ENCODE results near the gene CNOT3. TPM values are rescaled to one million over a fixed set of nuclear protein-coding genes. Genes with fewer than 3 reads are reported as not detected.
"Not testable (repeated sequence)": the region's sequence is repeated elsewhere in the genome, so short reads cannot be mapped to it uniquely, and the experiment has no call there.

The CNOT3 gene
- total RNA-seq = 10 to 100 TPM; 59.8 to 73.8 TPM

DNA sequence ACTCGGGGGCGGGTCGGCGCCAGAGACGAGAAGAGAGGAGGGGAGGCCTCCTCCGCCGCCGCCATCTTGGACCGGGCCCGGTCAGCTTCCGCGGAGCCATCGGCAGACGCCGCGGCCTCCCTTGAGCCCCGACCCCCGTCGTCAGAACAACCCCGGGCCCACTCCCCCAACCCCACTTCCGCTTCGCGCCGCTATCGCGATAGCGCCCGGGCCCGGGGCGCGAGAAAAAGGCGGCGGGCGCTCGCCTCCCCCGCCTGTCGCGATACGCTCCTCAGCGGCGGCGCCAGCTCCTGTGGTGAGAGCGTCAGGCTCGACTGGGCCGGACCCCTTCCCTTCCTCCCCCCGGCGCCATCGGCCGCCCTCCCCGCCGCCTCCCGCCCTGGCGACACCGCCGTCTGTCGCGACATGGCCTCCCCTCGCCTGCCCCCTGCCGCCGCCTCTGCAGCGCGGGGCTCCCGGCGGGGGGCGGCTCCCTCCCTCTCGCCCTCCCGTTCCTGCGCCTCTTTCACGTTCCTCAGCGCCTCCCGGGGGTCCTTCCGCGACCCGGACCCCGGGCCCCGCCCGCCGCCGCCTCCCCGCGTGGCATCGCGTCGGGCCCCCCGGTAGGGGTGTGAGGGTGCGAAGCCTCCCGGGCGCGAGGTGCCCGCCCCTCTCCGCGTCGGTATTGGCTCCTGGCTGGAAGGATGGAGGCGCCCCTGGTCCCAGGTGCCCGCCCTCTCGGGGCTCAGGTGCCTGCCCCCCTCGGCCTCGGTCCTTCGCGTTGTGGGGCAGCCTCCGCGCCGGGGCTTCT lies at the start of gene CNOT3:
TSS of gene CNOT3 (plus strand) at position 64 of the 790 bp plus-strand sequence. CDS start 5,217 bp downstream, outside the sequence.
- peaks cover 51 to 52% of the 10 kb centered on the region in 2 donors for H3K4me1 Mint-ChIP-seq (ENCODE audit: low read depth in 2 of 2)
- peak within 1 kb of the TSS; percentile 95 for H3K4me3 Mint-ChIP-seq
- ATAC-seq (no peak), DNase-seq (ENCODE audit: low spot score) (no peak)
- no peaks in the 10 kb centered on the region for H3K27me3 Mint-ChIP-seq
- H3K27ac Mint-ChIP-seq = peak within 1 kb of the TSS; percentile 93 to 94
- H3K36me3 Mint-ChIP-seq = no peaks in the 10 kb centered on the region
- H3K9me3 Mint-ChIP-seq = no peaks in the 10 kb centered on the region

GRCh38 chr19:54094426-54095000 lies 43.0 kb upstream of the CNOT3 start:
- no peak for DNase-seq (ENCODE audit: low spot score)
- peak overlapping the region; percentile 30 for H3K4me3 Mint-ChIP-seq
- peaks cover 11 to 15% of the 10 kb centered on the region in 2 donors for H3K4me1 Mint-ChIP-seq (ENCODE audit: low read depth in 2 of 2)
- H3K9me3 Mint-ChIP-seq = no peaks in the 10 kb centered on the region
- no peak for ATAC-seq
- no peak overlapping the region for H3K27ac Mint-ChIP-seq
- no peaks in the 10 kb centered on the region for H3K36me3 Mint-ChIP-seq
- H3K27me3 Mint-ChIP-seq = peaks cover 8 to 11% of the 10 kb centered on the region in 2 donors

DNA sequence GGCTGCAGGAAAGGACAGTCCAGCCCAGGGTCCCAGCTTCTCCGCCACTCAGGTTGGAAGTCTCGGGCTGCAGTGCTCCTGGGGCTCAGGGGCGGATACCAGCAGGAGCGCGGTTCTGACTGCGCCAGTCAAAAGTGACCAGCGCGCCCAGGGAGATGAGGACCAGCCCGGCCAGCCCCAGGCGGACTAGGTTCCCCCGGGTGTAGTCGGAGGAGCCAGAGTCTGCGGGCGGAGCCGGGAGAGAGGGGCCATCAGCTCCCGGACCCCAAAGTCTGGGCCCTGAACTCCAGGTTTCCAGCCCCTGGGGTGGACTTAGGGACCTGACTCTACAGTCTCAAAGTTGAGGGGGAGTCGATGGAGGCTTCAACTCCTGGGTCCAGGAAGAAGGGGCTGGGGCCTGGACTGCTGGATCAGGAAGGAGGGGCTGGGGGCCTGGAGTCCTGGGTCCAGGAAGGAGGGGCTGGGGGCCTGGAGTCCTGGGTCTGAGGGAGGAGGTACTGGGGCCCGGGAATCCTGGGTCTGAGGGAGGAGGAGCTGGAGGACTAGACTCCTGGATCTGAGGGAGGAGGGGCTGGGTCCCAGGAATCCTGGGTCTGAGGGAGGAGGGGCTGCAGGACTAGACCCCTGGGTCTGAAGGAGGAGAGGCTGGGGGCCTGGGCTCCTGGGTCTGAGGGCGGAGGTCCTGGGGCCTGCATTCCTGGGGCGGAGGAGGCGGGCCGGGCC lies 42.3 kb upstream of the CNOT3 start:
- Mint-ChIP-seq H3K36me3 (no peaks in the 10 kb centered on the region), H3K4me3 (peak overlapping the region; percentile 92), H3K4me1 (ENCODE audit: low read depth in 2 of 2) (peaks cover 11 to 15% of the 10 kb centered on the region in 2 donors), H3K27ac (no peak overlapping the region), H3K9me3 (no peaks in the 10 kb centered on the region), H3K27me3 (peaks cover 8 to 11% of the 10 kb centered on the region in 2 donors)
- ATAC-seq (no peak), DNase-seq (ENCODE audit: low spot score) (no peak)

GRCh38 chr19:54095859-54096616 lies 41.5 kb upstream of the CNOT3 start:
- Mint-ChIP-seq H3K27ac (peak overlapping the region; percentile 69 to 78), H3K4me1 (ENCODE audit: low read depth in 2 of 2) (peaks cover 15 to 16% of the 10 kb centered on the region in 2 donors), H3K27me3 (peaks cover 8 to 11% of the 10 kb centered on the region in 2 donors), H3K4me3 (peak overlapping the region; percentile 92)
- not testable (repeated sequence) for DNase-seq (ENCODE audit: low spot score); H3K36me3 Mint-ChIP-seq; H3K9me3 Mint-ChIP-seq
- ATAC-seq = peak; percentile 87 to 88

DNA sequence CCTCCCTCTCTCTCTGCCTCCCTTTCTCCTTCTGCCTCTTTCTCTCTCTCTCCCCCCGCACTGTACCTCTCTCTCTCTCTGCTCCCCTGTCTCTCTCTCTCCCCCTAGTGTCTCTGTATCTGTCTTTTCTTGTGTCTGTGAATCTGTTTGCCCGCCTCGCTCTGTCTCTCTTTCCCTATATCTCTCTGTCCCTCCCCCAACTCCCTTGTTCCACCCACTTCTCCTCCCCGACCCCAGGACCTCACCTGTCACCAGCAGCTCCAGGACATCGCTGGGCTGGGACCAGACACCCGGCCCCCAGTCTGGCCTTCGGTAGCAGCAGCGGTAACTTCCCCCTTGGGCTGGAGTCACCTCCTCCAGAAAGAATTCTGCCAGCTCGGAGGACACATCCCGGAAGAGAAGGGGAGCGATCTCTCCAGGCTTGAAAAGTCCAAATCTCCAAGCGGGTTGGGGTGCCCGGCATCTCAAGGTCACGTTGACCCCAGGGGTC lies 40.9 kb upstream of the CNOT3 start:
- Mint-ChIP-seq H3K4me3 (peak overlapping the region; percentile 92), H3K9me3 (no peaks in the 10 kb centered on the region), H3K4me1 (ENCODE audit: low read depth in 2 of 2) (peaks cover 15 to 21% of the 10 kb centered on the region in 2 donors), H3K27me3 (peaks cover 8 to 11% of the 10 kb centered on the region in 2 donors), H3K27ac (peak overlapping the region; percentile 69 to 78), H3K36me3 (no peaks in the 10 kb centered on the region)
- ATAC-seq (peak in 1 of 2 donors; percentile 49), DNase-seq (ENCODE audit: low spot score) (no peak)

DNA sequence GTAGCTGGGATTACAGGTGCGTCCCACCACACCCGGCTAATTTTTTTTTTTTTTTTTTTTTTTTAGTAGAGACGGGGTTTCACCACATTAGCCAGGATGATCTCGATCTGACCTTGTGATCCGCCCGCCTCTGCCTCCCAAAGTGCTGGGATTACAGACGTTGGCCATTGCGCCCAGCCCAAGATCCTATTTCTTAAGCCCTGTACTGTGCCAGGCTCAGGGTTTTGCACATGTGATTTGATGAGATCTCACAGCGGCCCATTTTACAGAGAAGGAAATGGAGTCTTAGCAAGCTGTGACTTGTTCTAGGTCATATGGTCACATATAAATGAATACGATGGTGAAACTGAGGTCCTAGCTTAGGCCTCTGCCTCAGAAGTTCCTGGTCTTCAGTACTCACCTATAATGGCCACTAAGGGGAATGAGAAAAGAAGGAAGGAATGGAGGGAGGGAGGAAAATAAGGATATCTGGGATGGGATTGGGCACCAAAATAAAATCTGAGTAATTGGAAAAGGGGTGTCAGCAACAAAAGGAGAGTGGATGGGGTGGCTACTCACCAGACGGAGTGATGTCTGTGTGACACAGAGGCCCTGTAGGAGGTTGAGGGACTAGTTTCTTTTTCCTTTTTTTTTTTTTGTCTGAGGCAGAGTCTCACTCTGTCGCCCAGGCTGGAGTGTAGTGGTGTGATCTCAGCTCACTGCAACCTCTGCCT lies 38.2 kb upstream of the CNOT3 start:
- H3K4me3 Mint-ChIP-seq = no peak overlapping the region
- no peaks in the 10 kb centered on the region for H3K36me3 Mint-ChIP-seq
- H3K4me1 Mint-ChIP-seq (ENCODE audit: low read depth in 2 of 2) = peaks cover 22 to 32% of the 10 kb centered on the region in 2 donors
- H3K27ac Mint-ChIP-seq = no peak overlapping the region
- peaks cover 0 to 4% of the 10 kb centered on the region in 2 donors for H3K27me3 Mint-ChIP-seq
- no peak for DNase-seq (ENCODE audit: low spot score)
- H3K9me3 Mint-ChIP-seq = no peaks in the 10 kb centered on the region
- no peak for ATAC-seq

GRCh38 chr19:54099903-54100255 lies 37.7 kb upstream of the CNOT3 start:
- not testable (repeated sequence) for H3K27ac Mint-ChIP-seq; DNase-seq (ENCODE audit: low spot score); H3K36me3 Mint-ChIP-seq; H3K4me3 Mint-ChIP-seq; H3K9me3 Mint-ChIP-seq; ATAC-seq; H3K27me3 Mint-ChIP-seq
- H3K4me1 Mint-ChIP-seq (ENCODE audit: low read depth in 2 of 2) = peaks cover 21 to 32% of the 10 kb centered on the region in 2 donors

- Mint-ChIP-seq H3K9me3 (no peaks in the 10 kb centered on the region), H3K4me3 (peak within 1 kb of the TSS; percentile 65), H3K27me3 (peaks cover 0 to 3% of the 10 kb centered on the region in 2 donors), H3K27ac (peak within 1 kb of the TSS; percentile 17 to 63), H3K36me3 (no peaks in the 10 kb centered on the region), H3K4me1 (ENCODE audit: low read depth in 2 of 2) (peaks cover 24 to 32% of the 10 kb centered on the region in 2 donors)
- DNase-seq (ENCODE audit: low spot score) = no peak
- ATAC-seq = no peak
These were observed 37.0 kb upstream of the CNOT3 start, which contains the start of gene OSCAR for GRCh38 chr19:54100561-54100960. TSS of gene OSCAR (minus strand) at chr19:54100803. CDS start at chr19:54100792, 11 bp downstream.

DNA sequence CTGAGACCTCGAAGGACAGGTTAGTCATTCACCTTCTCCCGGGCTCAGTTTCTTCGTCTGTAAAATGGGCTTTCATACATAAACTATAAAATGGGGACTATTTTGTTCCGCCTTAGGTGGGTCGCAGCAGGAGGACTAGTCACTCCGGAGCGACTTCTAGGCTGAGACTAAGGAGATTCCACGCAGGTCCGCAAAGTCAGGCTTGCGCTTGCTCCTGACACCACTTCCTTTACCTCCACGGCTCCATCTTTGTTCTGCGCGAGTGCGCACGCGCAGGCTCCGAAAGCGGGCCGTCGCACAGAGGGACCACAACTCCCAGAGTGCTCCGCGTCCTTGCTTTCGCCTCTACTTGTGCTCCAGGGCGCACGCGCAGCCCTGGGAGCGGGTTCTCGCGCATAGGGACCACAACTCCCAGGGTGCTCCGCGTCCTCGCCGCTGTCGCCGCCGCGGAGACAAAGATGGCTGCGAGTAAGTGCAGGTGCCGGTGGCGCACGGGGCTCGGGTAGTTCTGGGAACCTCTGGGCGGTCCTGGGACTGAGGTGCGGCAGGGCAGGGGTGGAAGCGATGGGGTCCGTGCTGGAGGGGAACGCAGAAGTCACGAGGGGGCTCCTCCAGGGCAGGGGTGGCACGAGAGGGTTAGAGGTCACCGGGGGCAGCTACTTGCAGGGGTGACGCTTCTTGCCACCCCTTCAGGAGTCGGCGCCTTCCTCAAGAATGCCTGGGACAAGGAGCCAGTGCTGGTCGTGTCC lies 35.0 kb upstream of the CNOT3 start, which contains the start of gene NDUFA3:
TSS of gene NDUFA3 (plus strand) at position 435 of the 749 bp plus-strand sequence. CDS start at position 459, 24 bp downstream.
- peaks cover 10% of the 10 kb centered on the region for H3K36me3 Mint-ChIP-seq
- H3K27me3 Mint-ChIP-seq = no peaks in the 10 kb centered on the region
- DNase-seq (ENCODE audit: low spot score) = peak; percentile 99
- peak within 1 kb of the TSS; percentile 90 for H3K4me3 Mint-ChIP-seq
- peak within 1 kb of the TSS; percentile 79 to 95 for H3K27ac Mint-ChIP-seq
- ATAC-seq = peak; percentile 100
- peaks cover 21 to 22% of the 10 kb centered on the region in 2 donors for H3K4me1 Mint-ChIP-seq (ENCODE audit: low read depth in 2 of 2)
- H3K9me3 Mint-ChIP-seq = no peaks in the 10 kb centered on the region

DNA sequence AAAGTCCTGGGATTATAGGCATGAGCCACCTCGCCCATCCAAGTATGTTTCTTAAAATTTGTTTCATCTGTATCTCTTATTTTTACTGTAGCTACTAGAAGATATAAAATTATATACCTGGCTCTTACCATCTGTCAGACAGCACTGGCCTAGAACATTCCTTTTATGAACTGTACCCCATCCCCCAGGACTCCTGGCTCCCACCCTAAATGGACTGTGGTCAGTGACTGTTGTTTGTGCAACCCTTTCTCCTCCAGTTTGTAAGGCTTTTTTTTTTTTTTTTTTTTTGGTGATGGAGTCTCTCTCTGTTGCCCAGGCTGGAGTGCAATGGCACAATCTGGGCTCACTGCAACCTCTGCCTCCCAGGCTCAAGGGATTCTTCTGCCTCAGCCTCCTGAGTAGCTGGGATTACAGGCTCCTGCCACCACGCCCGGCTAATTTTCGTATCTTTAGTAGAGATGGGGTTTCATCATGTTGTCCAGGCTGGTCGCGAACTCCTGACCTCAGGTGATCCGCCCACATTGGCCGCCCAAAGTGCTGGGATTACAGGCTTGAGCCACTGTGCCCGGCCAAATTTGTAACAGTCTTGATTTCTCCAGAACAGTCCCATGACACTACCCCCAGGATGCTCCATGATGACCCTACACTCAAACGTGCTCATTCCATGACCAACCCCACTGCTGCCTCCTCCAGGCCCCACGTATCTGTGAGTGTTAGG lies 32.4 kb upstream of the CNOT3 start:
- Mint-ChIP-seq H3K36me3 (peaks cover 11% of the 10 kb centered on the region), H3K27ac (no peak overlapping the region), H3K27me3 (no peaks in the 10 kb centered on the region), H3K4me3 (peak overlapping the region; percentile 90), H3K9me3 (no peaks in the 10 kb centered on the region), H3K4me1 (ENCODE audit: low read depth in 2 of 2) (peaks cover 21 to 23% of the 10 kb centered on the region in 2 donors)
- ATAC-seq (no peak), DNase-seq (ENCODE audit: low spot score) (no peak)

- peaks cover 18 to 27% of the 10 kb centered on the region in 2 donors for H3K4me1 Mint-ChIP-seq (ENCODE audit: low read depth in 2 of 2)
- no peaks in the 10 kb centered on the region for H3K9me3 Mint-ChIP-seq
- no peaks in the 10 kb centered on the region for H3K27me3 Mint-ChIP-seq
- peaks cover 13% of the 10 kb centered on the region for H3K36me3 Mint-ChIP-seq
- no peak overlapping the region for H3K27ac Mint-ChIP-seq
- DNase-seq (ENCODE audit: low spot score) (no peak), ATAC-seq (no peak)
- H3K4me3 Mint-ChIP-seq = no peak overlapping the region
These were observed 31.8 kb upstream of the CNOT3 start for GRCh38 chr19:54105796-54106195.

All from natural killer cell treated with Interleukin-12 subunit alpha and Interleukin-12 subunit beta and Interleukin-15 and Interleukin-18, amount 100 ng/mL, for 72 hours (primary cell).